ENCODE results near the gene MDC1. TPM values are rescaled to one million over a fixed set of nuclear protein-coding genes. Genes with fewer than 3 reads are reported as not detected.
"Not testable (repeated sequence)": the region's sequence is repeated elsewhere in the genome, so short reads cannot be mapped to it uniquely, and the experiment has no call there.

Gene MDC1
- total RNA-seq, 5 donors from 2014 or later (not counting 1 experiment from before 2014, with no cell fraction given) = 42.3 to 69.7 (median 53.4) TPM

GRCh38 chr6:30724906-30725667 is 8.0 kb upstream of the MDC1 start:
- no CpG with 5 or more reads among the region's 6 CpGs for WGBS (ENCODE audit: insufficient coverage)
- Mint-ChIP-seq H3K9me3 (no peaks in the 10 kb centered on the region), H3K36me3 (peaks cover 37% of the 10 kb centered on the region), H3K4me3 (peak overlapping the region in 1 of 3 donors; percentile 18), H3K27ac (peak overlapping the region; percentile 53 to 76), H3K4me1 (peaks cover 41 to 54% (median 46%) of the 10 kb centered on the region in 3 donors), H3K27me3 (no peaks in the 10 kb centered on the region)
- Histone ChIP-seq H3K9me3 (no peaks in the 10 kb centered on the region), H3K27ac (ENCODE audit: low read length) (peak overlapping the region; percentile 34), H3K36me3 (ENCODE audit: control insufficient read depth in 2 of 2, extremely low read depth in 1 of 2, insufficient read depth in 1 of 2, low read length in 1 of 2) (peaks cover 9 to 72% of the 10 kb centered on the region in 2 donors), H3K4me1 (ENCODE audit: control insufficient read depth in 1 of 2, extremely low read depth in 1 of 2, insufficient read depth in 2 of 2, low read length in 2 of 2) (peaks cover 11 to 42% of the 10 kb centered on the region in 2 experiments), H3K4me3 (ENCODE audit: control insufficient read depth in 1 of 2, extremely low read depth in 1 of 2, low read length in 1 of 2) (no peak overlapping the region), H3K27me3 (replicated peaks in 1 of 2; ENCODE audit: control insufficient read depth in 2 of 2, extremely low read depth in 1 of 2, insufficient read depth in 2 of 2, low read length in 1 of 2) (no peaks in the 10 kb centered on the region)
- no peak for ATAC-seq (replicated peaks in 1 of 4)
- POLR2A ChIA-PET = interaction anchor here in 1 of 2 donors (1.0 kb wide), 1 partner anchor 101 kb away, joined by 3 read pairs; no protein-coding TSS in a partner anchor
- CTCF ChIA-PET = interaction anchor here (0.6 to 9.1 kb wide), 5 partner anchors 8 to 110 kb away, joined by 3 to 254 read pairs (median 3); no protein-coding TSS in a partner anchor
- no peak for DNase-seq

- Histone ChIP-seq H3K27ac (ENCODE audit: low read length) (peak overlapping the region; percentile 34), H3K4me1 (ENCODE audit: control insufficient read depth in 1 of 2, extremely low read depth in 1 of 2, insufficient read depth in 2 of 2, low read length in 2 of 2) (peaks cover 18 to 45% of the 10 kb centered on the region in 2 experiments), H3K36me3 (ENCODE audit: control insufficient read depth in 2 of 2, extremely low read depth in 1 of 2, insufficient read depth in 1 of 2, low read length in 1 of 2) (peaks cover 9 to 62% of the 10 kb centered on the region in 2 donors)
- Mint-ChIP-seq H3K4me3 (peak overlapping the region in 2 of 3 donors; percentile 17 to 23), H3K36me3 (peaks cover 35% of the 10 kb centered on the region), H3K27ac (peak overlapping the region; percentile 63 to 89), H3K4me1 (peaks cover 48 to 60% (median 52%) of the 10 kb centered on the region in 3 donors)
- not testable (repeated sequence) for H3K27me3 ChIP-seq (replicated peaks in 1 of 2; ENCODE audit: control insufficient read depth in 2 of 2, extremely low read depth in 1 of 2, insufficient read depth in 2 of 2, low read length in 1 of 2); H3K4me3 ChIP-seq (ENCODE audit: control insufficient read depth in 1 of 2, extremely low read depth in 1 of 2, low read length in 1 of 2); H3K27me3 Mint-ChIP-seq; ATAC-seq (replicated peaks in 1 of 4); H3K9me3 Mint-ChIP-seq; DNase-seq; H3K9me3 ChIP-seq
- WGBS (ENCODE audit: insufficient coverage) = 72% methylated on average over 18 of the region's 29 CpGs
- ChIA-PET CTCF (interaction anchor here (0.6 to 9.1 kb wide), 8 partner anchors 9 to 363 kb away, joined by 3 to 254 read pairs (median 3); partner anchors contain the start of gene DHX16 (in 1 of the 2)), POLR2A (interaction anchor here in 1 of 2 donors (1.0 kb wide), 1 partner anchor 100 kb away, joined by 3 read pairs; no protein-coding TSS in a partner anchor)
These were observed 7.0 kb upstream of the MDC1 start for GRCh38 chr6:30723843-30724741.

GRCh38 chr6:30723159-30723842 is 6.2 kb upstream of the MDC1 start:
- Histone ChIP-seq H3K36me3 (ENCODE audit: control insufficient read depth in 2 of 2, extremely low read depth in 1 of 2, insufficient read depth in 1 of 2, low read length in 1 of 2) (peaks cover 9 to 58% of the 10 kb centered on the region in 2 donors), H3K4me1 (ENCODE audit: control insufficient read depth in 1 of 2, extremely low read depth in 1 of 2, insufficient read depth in 2 of 2, low read length in 2 of 2) (peaks cover 20 to 46% of the 10 kb centered on the region in 2 experiments)
- not testable (repeated sequence) for H3K9me3 Mint-ChIP-seq; H3K27me3 Mint-ChIP-seq; ATAC-seq (replicated peaks in 1 of 4); DNase-seq; H3K27me3 ChIP-seq (replicated peaks in 1 of 2; ENCODE audit: control insufficient read depth in 2 of 2, extremely low read depth in 1 of 2, insufficient read depth in 2 of 2, low read length in 1 of 2); H3K4me3 ChIP-seq (ENCODE audit: control insufficient read depth in 1 of 2, extremely low read depth in 1 of 2, low read length in 1 of 2); H3K27ac ChIP-seq (ENCODE audit: low read length); H3K9me3 ChIP-seq
- CTCF ChIA-PET = interaction anchor here (0.5 to 9.1 kb wide), 14 partner anchors 7 to 490 kb away, joined by 3 to 254 read pairs (median 4); partner anchors contain the start of gene DHX16 (in 1 of the 2)
- Mint-ChIP-seq H3K36me3 (peaks cover 35% of the 10 kb centered on the region), H3K4me1 (peaks cover 48 to 66% (median 60%) of the 10 kb centered on the region in 3 donors), H3K27ac (peak overlapping the region; percentile 88 to 95), H3K4me3 (peak overlapping the region; percentile 95 to 99 (median 99))
- POLR2A ChIA-PET = interaction anchor here in 1 of 2 donors (3.6 kb wide), 1 partner anchor 44 kb away, joined by 11 read pairs; no protein-coding TSS in a partner anchor
- 77% methylated on average over 9 of the region's 16 CpGs for WGBS (ENCODE audit: insufficient coverage)

DNA sequence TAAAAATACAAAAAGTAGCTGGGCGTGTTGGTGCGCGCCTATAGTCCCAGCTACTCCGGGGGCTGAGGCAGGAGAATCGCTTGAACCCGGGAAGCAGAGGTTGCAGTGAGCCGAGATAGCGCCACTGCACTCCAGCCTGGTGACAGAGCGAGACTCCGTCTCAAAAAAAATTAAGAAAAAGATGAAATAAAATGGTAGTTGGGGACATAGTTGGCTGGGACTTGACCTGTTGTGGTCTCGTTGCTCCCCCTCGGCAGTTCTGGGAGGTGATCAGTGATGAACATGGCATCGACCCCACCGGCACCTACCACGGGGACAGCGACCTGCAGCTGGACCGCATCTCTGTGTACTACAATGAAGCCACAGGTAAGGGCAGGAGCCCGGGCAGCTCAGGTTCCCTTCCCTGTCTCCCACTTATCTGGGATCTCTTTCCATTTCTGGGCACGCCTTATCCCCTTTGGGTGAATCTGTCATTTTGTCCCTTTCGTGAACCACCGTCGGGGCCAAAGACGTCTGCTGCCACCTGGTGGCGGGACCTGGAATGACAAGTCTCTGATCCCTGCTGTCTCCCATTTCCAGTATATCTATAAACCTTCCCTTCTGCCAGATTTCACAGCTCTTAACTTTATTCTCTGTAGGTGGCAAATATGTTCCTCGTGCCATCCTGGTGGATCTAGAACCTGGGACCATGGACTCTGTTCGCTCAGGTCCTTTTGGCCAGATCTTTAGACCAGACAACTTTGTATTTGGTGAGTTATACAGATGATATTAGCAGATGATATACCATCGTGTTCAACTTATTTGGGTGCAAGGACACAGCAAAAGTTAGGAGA is 5.4 kb upstream of the MDC1 start:
- Mint-ChIP-seq H3K27ac (peak overlapping the region; percentile 88 to 95), H3K4me1 (peaks cover 52 to 64% (median 62%) of the 10 kb centered on the region in 3 donors), H3K27me3 (no peaks in the 10 kb centered on the region), H3K9me3 (no peaks in the 10 kb centered on the region), H3K36me3 (peaks cover 29% of the 10 kb centered on the region), H3K4me3 (peak overlapping the region; percentile 95 to 99 (median 99))
- peak overlapping the region; percentile 81 to 85 for H3K4me3 ChIP-seq (ENCODE audit: control insufficient read depth in 1 of 2, extremely low read depth in 1 of 2, low read length in 1 of 2)
- H3K36me3 ChIP-seq (ENCODE audit: control insufficient read depth in 2 of 2, extremely low read depth in 1 of 2, insufficient read depth in 1 of 2, low read length in 1 of 2) = peaks cover 9 to 50% of the 10 kb centered on the region in 2 donors
- ChIA-PET POLR2A (interaction anchor here (0.6 to 3.6 kb wide), 6 partner anchors 40 to 243 kb away, joined by 3 to 14 read pairs (median 7); no protein-coding TSS in a partner anchor), CTCF (interaction anchor here (0.5 to 9.1 kb wide), 21 partner anchors 8 to 491 kb away, joined by 3 to 254 read pairs (median 4); partner anchors contain the start of genes DHX16 (in 1 of the 2) and MRPS18B (in 1 of the 2))
- no peaks in the 10 kb centered on the region for H3K9me3 ChIP-seq
- 4% methylated on average over 22 of the region's 27 CpGs for WGBS (ENCODE audit: insufficient coverage)
- H3K27me3 ChIP-seq (replicated peaks in 1 of 2; ENCODE audit: control insufficient read depth in 2 of 2, extremely low read depth in 1 of 2, insufficient read depth in 2 of 2, low read length in 1 of 2) = no peaks in the 10 kb centered on the region
- peak; percentile 47 to 92 (median 80) for DNase-seq
- ATAC-seq (replicated peaks in 1 of 4) = no peak
- H3K4me1 ChIP-seq (ENCODE audit: control insufficient read depth in 1 of 2, extremely low read depth in 1 of 2, insufficient read depth in 2 of 2, low read length in 2 of 2) = peaks cover 20 to 53% of the 10 kb centered on the region in 2 experiments
- H3K27ac ChIP-seq (ENCODE audit: low read length) = peak overlapping the region; percentile 39

DNA sequence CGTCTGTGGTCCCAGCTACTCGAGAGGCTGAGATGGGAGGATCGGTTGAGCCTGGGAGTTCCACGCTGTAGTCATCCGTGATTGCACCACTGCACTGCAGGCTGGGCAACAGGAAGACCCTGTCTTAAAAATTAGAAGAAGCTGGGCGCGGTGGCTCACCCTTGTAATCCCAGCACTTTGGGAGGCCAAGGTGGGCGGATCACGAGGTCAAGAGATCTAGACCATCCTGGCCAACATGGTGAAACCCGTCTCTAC is 4.9 kb upstream of the MDC1 start:
- H3K4me3 Mint-ChIP-seq = peak overlapping the region; percentile 95 to 99 (median 99)
- CTCF ChIA-PET = interaction anchor here (0.7 to 9.1 kb wide), 16 partner anchors 9 to 365 kb away, joined by 3 to 254 read pairs (median 4); partner anchors contain the start of genes DHX16 (in 1 of the 2) and MRPS18B (in 1 of the 2)
- not testable (repeated sequence) for H3K27me3 Mint-ChIP-seq; H3K27me3 ChIP-seq (replicated peaks in 1 of 2; ENCODE audit: control insufficient read depth in 2 of 2, extremely low read depth in 1 of 2, insufficient read depth in 2 of 2, low read length in 1 of 2); H3K9me3 ChIP-seq; ATAC-seq (replicated peaks in 1 of 4); H3K9me3 Mint-ChIP-seq
- WGBS (ENCODE audit: insufficient coverage) = 2% methylated on average over 4 of the region's 10 CpGs
- DNase-seq = peak in 1 of 35 experiments; percentile 28
- peaks cover 57 to 67% (median 66%) of the 10 kb centered on the region in 3 donors for H3K4me1 Mint-ChIP-seq
- Histone ChIP-seq H3K4me1 (ENCODE audit: control insufficient read depth in 1 of 2, extremely low read depth in 1 of 2, insufficient read depth in 2 of 2, low read length in 2 of 2) (peaks cover 20 to 54% of the 10 kb centered on the region in 2 experiments), H3K36me3 (ENCODE audit: control insufficient read depth in 2 of 2, extremely low read depth in 1 of 2, insufficient read depth in 1 of 2, low read length in 1 of 2) (peaks cover 9 to 45% of the 10 kb centered on the region in 2 donors), H3K27ac (ENCODE audit: low read length) (peak overlapping the region; percentile 74), H3K4me3 (ENCODE audit: control insufficient read depth in 1 of 2, extremely low read depth in 1 of 2, low read length in 1 of 2) (peak overlapping the region; percentile 81 to 85)
- POLR2A ChIA-PET = interaction anchor here (1.1 to 3.6 kb wide), 5 partner anchors 40 to 107 kb away, joined by 4 to 14 read pairs (median 9); no protein-coding TSS in a partner anchor
- H3K27ac Mint-ChIP-seq = peak overlapping the region; percentile 88 to 95
- peaks cover 31% of the 10 kb centered on the region for H3K36me3 Mint-ChIP-seq
